Measurements from ENCODE around the gene TSPAN19.

GRCh38 chr12:84995641-84996040 lies 40.4 kb downstream of the TSPAN19 start:
- TF ChIP-seq, protein P1, sequence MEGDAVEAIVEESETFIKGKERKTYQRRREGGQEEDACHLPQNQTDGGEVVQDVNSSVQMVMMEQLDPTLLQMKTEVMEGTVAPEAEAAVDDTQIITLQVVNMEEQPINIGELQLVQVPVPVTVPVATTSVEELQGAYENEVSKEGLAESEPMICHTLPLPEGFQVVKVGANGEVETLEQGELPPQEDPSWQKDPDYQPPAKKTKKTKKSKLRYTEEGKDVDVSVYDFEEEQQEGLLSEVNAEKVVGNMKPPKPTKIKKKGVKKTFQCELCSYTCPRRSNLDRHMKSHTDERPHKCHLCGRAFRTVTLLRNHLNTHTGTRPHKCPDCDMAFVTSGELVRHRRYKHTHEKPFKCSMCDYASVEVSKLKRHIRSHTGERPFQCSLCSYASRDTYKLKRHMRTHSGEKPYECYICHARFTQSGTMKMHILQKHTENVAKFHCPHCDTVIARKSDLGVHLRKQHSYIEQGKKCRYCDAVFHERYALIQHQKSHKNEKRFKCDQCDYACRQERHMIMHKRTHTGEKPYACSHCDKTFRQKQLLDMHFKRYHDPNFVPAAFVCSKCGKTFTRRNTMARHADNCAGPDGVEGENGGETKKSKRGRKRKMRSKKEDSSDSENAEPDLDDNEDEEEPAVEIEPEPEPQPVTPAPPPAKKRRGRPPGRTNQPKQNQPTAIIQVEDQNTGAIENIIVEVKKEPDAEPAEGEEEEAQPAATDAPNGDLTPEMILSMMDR (IDR thresholded peaks at IDR 0.05), result no peak
- no peak for TF ChIP-seq ZFX (IDR thresholded peaks at IDR 0.05; ENCODE audit: borderline replicate concordance)

Data from 22Rv1 (cell line).